Omental fat pad (tissue), 4 donors: ENCODE data around the gene TSNAXIP1. TPM values are rescaled to one million over a fixed set of nuclear protein-coding genes. Genes with fewer than 3 reads are reported as not detected.
A peak's percentile ranks its signal among the peaks of the same experiment; 100 is the strongest.
"Not testable (repeated sequence)": the region's sequence is repeated elsewhere in the genome, so short reads cannot be mapped to it uniquely, and the experiment has no call there.

Source experiments
- ATAC-seq: fragments of 150-250 bp; one replicate; pipeline ENCODE4 v1.9.1; 2016; ENCODE audit warnings: mild to moderate bottlenecking, moderate library complexity; ENCODE audit not compliant: low FRiP score
- DNase-seq: peaks from one replicate; pipeline ENCODE4 v3.0.0-alpha.2; 2019; ENCODE audit warnings: low spot score
- CTCF ChIP-seq, 3 donors: fragments of 450-650 bp; IDR thresholded peaks; one replicate each; pipeline ENCODE4 v1.5.1; 2016 to 2017; ENCODE audit warnings: antibody characterized with exemption in 3 of 3, mild to moderate bottlenecking in 3 of 3, moderate library complexity in 2 of 3
- total RNA-seq, 4 donors: library from RNA; depleted of rRNA; stranded (reverse); fragments of >200 nt; gene quantifications; one replicate each; pipeline ENCODE4 v1.1.0, GENCODE V29; 2016

TSNAXIP1 gene
- total RNA-seq, 4 donors from 2014 or later = 0.60 to 1.9 (median 1.1) TPM

- ATAC-seq = no peak
- no peak for TF ChIP-seq CTCF (IDR thresholded peaks at IDR 0.05)
These were observed 51.8 kb downstream of the TSNAXIP1 start for GRCh38 chr16:67858500-67858899.

GRCh38 chr16:67860589-67861398 lies 54.1 kb downstream of the TSNAXIP1 start:
- TF ChIP-seq CTCF (IDR thresholded peaks at IDR 0.05) = no peak

More at GRCh38 chr16:67858500-67858899, 51.8 kb downstream of the TSNAXIP1 start:
- DNase-seq = no peak

GRCh38 chr16:67861877-67862276 lies 55.2 kb downstream of the TSNAXIP1 start:
- ATAC-seq (no peak), DNase-seq (no peak)
- no peak for TF ChIP-seq CTCF (IDR thresholded peaks at IDR 0.05)

More at GRCh38 chr16:67860589-67861398, 54.1 kb downstream of the TSNAXIP1 start:
- DNase-seq = no peak
- ATAC-seq = peak; percentile 17

- no peak for TF ChIP-seq CTCF (IDR thresholded peaks at IDR 0.05)
- DNase-seq (no peak), ATAC-seq (peak; percentile 40)
These were observed 56.2 kb downstream of the TSNAXIP1 start for GRCh38 chr16:67862623-67863583.

- not testable (repeated sequence) for DNase-seq, ATAC-seq
These were observed 57.4 kb downstream of the TSNAXIP1 start for GRCh38 chr16:67864044-67864443.

GRCh38 chr16:67864594-67864993 lies 57.9 kb downstream of the TSNAXIP1 start:
- no peak for ATAC-seq
- TF ChIP-seq CTCF (IDR thresholded peaks at IDR 0.05) = no peak
- DNase-seq = no peak

GRCh38 chr16:67865318-67865717 lies 58.6 kb downstream of the TSNAXIP1 start:
- ATAC-seq = no peak
- no peak for DNase-seq
- no peak for TF ChIP-seq CTCF (IDR thresholded peaks at IDR 0.05)
